Panc1 (cell line): Measurements from ENCODE around the gene PPP2R3B. TPM values are rescaled to one million over a fixed set of nuclear protein-coding genes. Genes with fewer than 3 reads are reported as not detected.

ENCODE experiments used
- ATAC-seq: fragments of 200-7000 bp; cut with Tn5 transposase; 2 replicates; pipeline ENCODE4 v1.9.1; 2020; ENCODE audit warnings: mild to moderate bottlenecking, moderate library complexity
- BruUV-seq: library from RNA; stranded (reverse); fragments of 400-500 nt; replicated peaks from 2 replicates; lab custom pipeline; 2021; lab: Mats Ljungman, UMichigan
- CTCF ChIA-PET: fragments of 300-600 bp; sonication (Branson Sonifier 250); formaldehyde crosslinking; loops from one replicate; lab custom pipeline; 2022; ENCODE audit warnings: antibody characterized with exemption; lab: Charles Lee
- POLR2A ChIA-PET: fragments of 300-600 bp; sonication (Branson Sonifier 250); formaldehyde crosslinking; loops from one replicate; lab custom pipeline; 2022; ENCODE audit warnings: antibody characterized with exemption; lab: Charles Lee
- DNase-seq: peaks from one replicate; pipeline ENCODE4 v3.0.0-alpha.2; 2010; ENCODE audit warnings: low read depth, low spot score
- H3K27ac ChIP-seq: 2 replicates; pipeline ENCODE4 v1.5.1; 2011; ENCODE audit warnings: mild to moderate bottlenecking, low read length, inconsistent platforms
- H3K27me3 ChIP-seq: fragments of 200-500 bp; sonication (Bioruptor generic); 2 replicates; pipeline ENCODE4 v1.6.0; 2014; ENCODE audit warnings: low read length, inconsistent platforms; ENCODE audit not compliant: control insufficient read depth, insufficient read depth
- H3K36me3 ChIP-seq: fragments of 200-500 bp; sonication (Bioruptor generic); 2 replicates; pipeline ENCODE4 v1.5.1; 2014; ENCODE audit warnings: inconsistent platforms, mild to moderate bottlenecking, low read length, moderate library complexity; ENCODE audit not compliant: control insufficient read depth, insufficient read depth
- H3K4me1 ChIP-seq: 2 replicates; pipeline ENCODE4 v1.5.1; 2011; ENCODE audit warnings: inconsistent platforms, mild to moderate bottlenecking, low read length, moderate library complexity; ENCODE audit not compliant: control insufficient read depth, insufficient read depth
- H3K4me3 ChIP-seq, 2 experiments: 2 replicates each; pipeline ENCODE4 v1.5.1; 2011 to 2012; ENCODE audit warnings: low read depth in 2 of 2, low read length in 2 of 2, mild to moderate bottlenecking in 2 of 2, inconsistent platforms in 1 of 2, moderate library complexity in 1 of 2
- H3K9me3 ChIP-seq: fragments of 200-500 bp; sonication (Bioruptor generic); 2 replicates; pipeline ENCODE4 v1.5.1; 2014; ENCODE audit warnings: low read depth, mild to moderate bottlenecking, inconsistent platforms, low read length, moderate library complexity; ENCODE audit not compliant: control insufficient read depth, insufficient read depth
- POLR2AphosphoS5 ChIP-seq: IDR thresholded peaks from 2 replicates; pipeline ENCODE4 v1.6.1; 2012; ENCODE audit warnings: mild to moderate bottlenecking, low read depth, low read length, moderate library complexity
- SIN3A ChIP-seq: IDR thresholded peaks from 2 replicates; pipeline ENCODE4 v1.6.1; 2012; ENCODE audit warnings: low read depth, mild to moderate bottlenecking, low read length, moderate library complexity, borderline replicate concordance; ENCODE audit not compliant: insufficient read depth
- TCF7L2 ChIP-seq: IDR thresholded peaks from 2 replicates; pipeline ENCODE4 v1.6.1; 2011; ENCODE audit warnings: mild to moderate bottlenecking, low read depth, low read length, inconsistent platforms
- in situ Hi-C: cut with HindIII; loops from 2 replicates; pipeline ENCODE4 v1.10.0; 2016; ENCODE audit warnings: low sequenced_read_pairs, low pct_unique_long_range_greater_than_20kb
- intact Hi-C: fragments of 100-400 bp; cut with micrococcal nuclease; formaldehyde crosslinking; loops from one replicate; pipeline ENCODE4 v1.10.0; 2022; ENCODE audit not compliant: unreplicated experiment
- total RNA-seq: library from RNA; stranded (reverse); gene quantifications from one replicate; pipeline ENCODE4 v1.2.1, GENCODE V29; 2021; ENCODE audit not compliant: unreplicated experiment
- TF ChIP-seq, protein P1 (sequence below), 2 experiments: IDR thresholded peaks; 2 replicates each; pipeline ENCODE4 v1.6.1; 2011 to 2012; ENCODE audit warnings: low read depth in 2 of 2, control low read depth in 1 of 2, low read length in 1 of 2, mild to moderate bottlenecking in 1 of 2, moderate library complexity in 1 of 2; ENCODE audit not compliant: insufficient read depth in 1 of 2
- TF ChIP-seq, protein P2 (sequence below): fragments of 450-650 bp; IDR thresholded peaks from 2 replicates; pipeline ENCODE4 v1.5.1; 2017; ENCODE audit warnings: mild to moderate bottlenecking

The PPP2R3B gene
- total RNA-seq, 1 experiment from 2014 or later: 19.2 TPM

DNA sequence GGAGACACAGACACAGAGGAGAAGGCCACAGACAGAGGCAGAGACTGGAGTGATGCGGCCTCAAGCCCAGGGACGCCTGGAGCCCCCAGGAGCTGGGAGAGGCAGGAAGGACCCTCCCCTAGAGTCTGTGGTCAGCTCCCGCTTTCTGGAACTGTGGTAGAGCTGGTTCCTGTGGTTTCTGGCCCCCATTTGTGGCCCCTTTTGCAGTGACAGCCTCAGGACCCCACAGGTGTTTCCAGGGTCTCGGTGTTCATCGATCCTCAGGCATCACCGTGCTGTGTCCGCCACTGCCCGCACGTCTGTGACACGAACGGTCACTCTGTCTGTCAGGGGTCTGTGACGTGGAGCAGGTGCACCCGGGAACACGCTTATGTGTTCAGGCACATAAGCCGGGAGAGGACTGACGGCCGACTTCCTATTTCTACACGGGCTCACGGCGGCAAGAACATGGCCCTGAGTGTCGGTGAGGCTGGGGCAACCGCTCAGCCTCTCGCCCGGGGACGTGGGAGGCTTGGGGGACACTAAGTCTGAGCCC, 76.0 kb downstream of the PPP2R3B start:
- in situ Hi-C loops (no loop called here), intact Hi-C loops (no loop called here)
- H3K4me1 ChIP-seq: no peaks in the 10 kb centered on the region
- ChIA-PET POLR2A (no interaction called here), CTCF (no interaction called here)
- no peaks in the 10 kb centered on the region for H3K36me3 ChIP-seq
- no peak for DNase-seq
- no peak overlapping the region for H3K4me3 ChIP-seq
- no peaks in the 10 kb centered on the region for H3K27me3 ChIP-seq
- ATAC-seq: no peak
- H3K27ac ChIP-seq: no peak overlapping the region
- TF ChIP-seq POLR2AphosphoS5 (no peak), SIN3A (no peak), TCF7L2 (no peak)
- TF ChIP-seq, protein P1, sequence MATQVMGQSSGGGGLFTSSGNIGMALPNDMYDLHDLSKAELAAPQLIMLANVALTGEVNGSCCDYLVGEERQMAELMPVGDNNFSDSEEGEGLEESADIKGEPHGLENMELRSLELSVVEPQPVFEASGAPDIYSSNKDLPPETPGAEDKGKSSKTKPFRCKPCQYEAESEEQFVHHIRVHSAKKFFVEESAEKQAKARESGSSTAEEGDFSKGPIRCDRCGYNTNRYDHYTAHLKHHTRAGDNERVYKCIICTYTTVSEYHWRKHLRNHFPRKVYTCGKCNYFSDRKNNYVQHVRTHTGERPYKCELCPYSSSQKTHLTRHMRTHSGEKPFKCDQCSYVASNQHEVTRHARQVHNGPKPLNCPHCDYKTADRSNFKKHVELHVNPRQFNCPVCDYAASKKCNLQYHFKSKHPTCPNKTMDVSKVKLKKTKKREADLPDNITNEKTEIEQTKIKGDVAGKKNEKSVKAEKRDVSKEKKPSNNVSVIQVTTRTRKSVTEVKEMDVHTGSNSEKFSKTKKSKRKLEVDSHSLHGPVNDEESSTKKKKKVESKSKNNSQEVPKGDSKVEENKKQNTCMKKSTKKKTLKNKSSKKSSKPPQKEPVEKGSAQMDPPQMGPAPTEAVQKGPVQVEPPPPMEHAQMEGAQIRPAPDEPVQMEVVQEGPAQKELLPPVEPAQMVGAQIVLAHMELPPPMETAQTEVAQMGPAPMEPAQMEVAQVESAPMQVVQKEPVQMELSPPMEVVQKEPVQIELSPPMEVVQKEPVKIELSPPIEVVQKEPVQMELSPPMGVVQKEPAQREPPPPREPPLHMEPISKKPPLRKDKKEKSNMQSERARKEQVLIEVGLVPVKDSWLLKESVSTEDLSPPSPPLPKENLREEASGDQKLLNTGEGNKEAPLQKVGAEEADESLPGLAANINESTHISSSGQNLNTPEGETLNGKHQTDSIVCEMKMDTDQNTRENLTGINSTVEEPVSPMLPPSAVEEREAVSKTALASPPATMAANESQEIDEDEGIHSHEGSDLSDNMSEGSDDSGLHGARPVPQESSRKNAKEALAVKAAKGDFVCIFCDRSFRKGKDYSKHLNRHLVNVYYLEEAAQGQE (IDR thresholded peaks at IDR 0.05; ENCODE audit: insufficient read depth in 1 of 2, low read depth in 2 of 2, low read length in 1 of 2): no peak
- TF ChIP-seq, protein P2, sequence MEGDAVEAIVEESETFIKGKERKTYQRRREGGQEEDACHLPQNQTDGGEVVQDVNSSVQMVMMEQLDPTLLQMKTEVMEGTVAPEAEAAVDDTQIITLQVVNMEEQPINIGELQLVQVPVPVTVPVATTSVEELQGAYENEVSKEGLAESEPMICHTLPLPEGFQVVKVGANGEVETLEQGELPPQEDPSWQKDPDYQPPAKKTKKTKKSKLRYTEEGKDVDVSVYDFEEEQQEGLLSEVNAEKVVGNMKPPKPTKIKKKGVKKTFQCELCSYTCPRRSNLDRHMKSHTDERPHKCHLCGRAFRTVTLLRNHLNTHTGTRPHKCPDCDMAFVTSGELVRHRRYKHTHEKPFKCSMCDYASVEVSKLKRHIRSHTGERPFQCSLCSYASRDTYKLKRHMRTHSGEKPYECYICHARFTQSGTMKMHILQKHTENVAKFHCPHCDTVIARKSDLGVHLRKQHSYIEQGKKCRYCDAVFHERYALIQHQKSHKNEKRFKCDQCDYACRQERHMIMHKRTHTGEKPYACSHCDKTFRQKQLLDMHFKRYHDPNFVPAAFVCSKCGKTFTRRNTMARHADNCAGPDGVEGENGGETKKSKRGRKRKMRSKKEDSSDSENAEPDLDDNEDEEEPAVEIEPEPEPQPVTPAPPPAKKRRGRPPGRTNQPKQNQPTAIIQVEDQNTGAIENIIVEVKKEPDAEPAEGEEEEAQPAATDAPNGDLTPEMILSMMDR: no peak
- no TSS peak for BruUV-seq
- H3K9me3 ChIP-seq: no peaks in the 10 kb centered on the region

DNA sequence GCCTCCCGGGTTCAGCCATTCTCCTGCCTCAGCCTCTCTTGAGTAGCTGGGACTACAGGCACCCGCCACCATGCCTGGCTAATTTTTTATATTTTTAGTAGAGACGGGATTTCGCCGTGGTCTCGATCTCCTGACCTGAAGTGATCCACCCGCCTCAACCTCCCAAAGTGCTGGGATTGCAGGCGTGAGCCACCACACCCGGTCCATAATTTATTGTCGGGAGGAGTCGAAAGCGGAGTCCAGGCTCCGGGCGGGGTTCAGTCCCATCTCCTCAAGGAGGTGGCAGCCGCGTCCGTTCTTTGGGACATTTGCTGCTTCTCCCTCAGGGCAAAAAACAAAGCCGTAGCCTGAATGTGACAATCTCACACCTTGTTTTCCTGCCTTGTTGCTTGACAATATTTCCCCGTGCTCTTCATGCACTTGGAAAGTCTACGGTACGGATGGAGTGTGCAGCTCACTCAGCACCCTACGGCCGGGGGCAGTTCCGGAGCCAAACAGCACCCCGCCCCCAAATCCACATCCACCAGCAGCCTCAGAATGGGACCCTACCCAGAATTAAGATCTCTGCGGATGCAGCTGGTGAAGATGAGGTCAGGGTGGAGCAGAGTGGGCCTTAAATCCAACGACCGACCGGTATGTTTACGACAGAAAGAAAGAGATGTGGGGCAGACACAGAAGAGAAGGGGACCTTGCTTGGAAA, 77.7 kb downstream of the PPP2R3B start:
- in situ Hi-C loops: no loop called here
- POLR2A ChIA-PET: no interaction called here
- H3K4me1 ChIP-seq: no peaks in the 10 kb centered on the region
- no peak overlapping the region for H3K27ac ChIP-seq
- CTCF ChIA-PET: no interaction called here
- no peak for DNase-seq
- H3K9me3 ChIP-seq: no peaks in the 10 kb centered on the region
- BruUV-seq: no TSS peak
- H3K36me3 ChIP-seq: no peaks in the 10 kb centered on the region
- no peaks in the 10 kb centered on the region for H3K27me3 ChIP-seq
- ATAC-seq: no peak
- TF ChIP-seq, protein P2: no peak
- TF ChIP-seq, protein P1 (IDR thresholded peaks at IDR 0.05; ENCODE audit: insufficient read depth in 1 of 2, low read depth in 2 of 2, low read length in 1 of 2): no peak
- no peak for TF ChIP-seq TCF7L2
- no peak for TF ChIP-seq SIN3A
- TF ChIP-seq POLR2AphosphoS5: no peak
- intact Hi-C loops: no loop called here
- no peak overlapping the region for H3K4me3 ChIP-seq
